ENCODE measurements around the gene NMB. TPM values are rescaled to one million over a fixed set of nuclear protein-coding genes. Genes with fewer than 3 reads are reported as not detected.

Gene NMB
- total and polyA plus RNA-seq, 8 donors = 2.0 to 5.3 (median 4.0) TPM; not detected in 4

DNA sequence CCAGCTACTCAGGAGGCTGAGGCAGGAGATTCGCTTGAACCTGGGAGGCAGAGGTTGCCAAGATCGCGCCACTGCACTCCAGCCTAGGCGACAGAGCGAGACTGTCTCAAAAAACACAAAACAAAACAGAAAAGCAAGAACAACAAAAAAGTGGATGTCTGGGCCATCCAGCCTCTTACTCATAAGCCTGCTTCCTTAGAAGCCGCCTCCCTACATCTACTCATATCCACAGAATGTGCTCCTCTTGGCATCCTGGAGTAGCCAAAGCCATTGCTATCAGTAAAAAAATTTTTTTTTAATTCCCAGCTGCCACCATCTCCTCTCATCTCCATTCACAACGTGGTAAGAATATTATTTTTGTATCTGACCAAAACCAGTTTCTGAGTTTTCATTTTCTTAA, 46.4 kb downstream of the NMB start:
- peaks cover 0 to 26% (median 22%) of the 10 kb centered on the region in 4 donors for H3K36me3 ChIP-seq
- H3K27ac ChIP-seq = no peak overlapping the region
- 90 to 98% (median 96%) methylated on average over 7 of the region's 7 CpGs for WGBS, 5 donors
- DNase-seq = no peak
- no peaks in the 10 kb centered on the region for H3K9me3 ChIP-seq
- H3K4me1 ChIP-seq = peaks cover 8 to 32% (median 15%) of the 10 kb centered on the region in 4 donors
- no peaks in the 10 kb centered on the region for H3K27me3 ChIP-seq
- no peak overlapping the region for H3K4me3 ChIP-seq
- intact Hi-C loops (cut with DNase I; ENCODE audit: low total_unique reads) = no loop called here
- TF ChIP-seq EP300 (IDR thresholded peaks at IDR 0.05) = no peak
- no peak for TF ChIP-seq CTCF (IDR thresholded peaks at IDR 0.05)

GRCh38 chr15:84609818-84610525, 48.0 kb downstream of the NMB start:
- 68 to 89% (median 74%) methylated on average over 11 of the region's 11 CpGs for WGBS, 5 donors
- H3K27ac ChIP-seq = no peak overlapping the region
- intact Hi-C loops (cut with DNase I; ENCODE audit: low total_unique reads) = no loop called here
- peaks cover 0 to 34% (median 24%) of the 10 kb centered on the region in 4 donors for H3K36me3 ChIP-seq
- no peak for DNase-seq
- no peaks in the 10 kb centered on the region for H3K9me3 ChIP-seq
- no peak overlapping the region for H3K4me3 ChIP-seq
- H3K27me3 ChIP-seq = no peaks in the 10 kb centered on the region
- H3K4me1 ChIP-seq = peaks cover 24 to 44% (median 27%) of the 10 kb centered on the region in 4 donors
- TF ChIP-seq POLR2AphosphoS5 (IDR thresholded peaks at IDR 0.05) (no peak), POLR2A (IDR thresholded peaks at IDR 0.05) (no peak), EP300 (IDR thresholded peaks at IDR 0.05) (no peak), CTCF (IDR thresholded peaks at IDR 0.05) (no peak)

DNA sequence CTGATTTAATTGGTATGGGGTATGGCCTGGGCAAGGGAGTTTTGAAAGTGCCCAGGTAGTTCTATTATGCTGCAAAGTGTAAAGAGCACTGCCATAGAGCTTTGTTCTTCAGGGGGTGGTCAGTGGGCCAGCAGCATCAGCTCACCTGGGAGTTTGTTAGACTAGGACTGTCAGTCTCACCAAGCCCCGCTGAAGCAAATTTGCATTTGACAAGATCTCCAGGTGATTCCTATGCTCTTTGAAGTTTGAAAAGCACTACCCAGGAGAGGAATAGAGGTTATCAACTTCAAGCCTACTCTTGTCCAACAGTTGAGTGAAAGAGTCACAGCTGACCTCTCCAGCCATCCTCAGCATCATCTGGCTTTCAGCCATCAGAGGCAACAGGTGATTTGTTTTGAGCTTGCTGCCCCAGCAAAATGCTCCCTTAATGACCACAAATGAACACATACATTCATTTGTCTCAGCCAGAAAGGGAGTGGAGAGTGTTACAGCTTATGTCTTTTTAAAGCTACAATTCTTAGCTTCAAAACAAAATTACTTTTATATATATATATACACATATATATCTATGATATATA, 49.2 kb downstream of the NMB start:
- TF ChIP-seq POLR2A (IDR thresholded peaks at IDR 0.05) = no peak
- TF ChIP-seq POLR2AphosphoS5 (IDR thresholded peaks at IDR 0.05) = no peak
- no peak for TF ChIP-seq EP300 (IDR thresholded peaks at IDR 0.05)
- no peak for TF ChIP-seq CTCF (IDR thresholded peaks at IDR 0.05)
- intact Hi-C loops (cut with DNase I; ENCODE audit: low total_unique reads) = no loop called here
- H3K4me1 ChIP-seq = peaks cover 25 to 56% (median 34%) of the 10 kb centered on the region in 4 donors
- DNase-seq = no peak
- no peaks in the 10 kb centered on the region for H3K9me3 ChIP-seq
- WGBS, 5 donors = 70 to 100% (median 71%) methylated on average over 1 of the region's 1 CpG
- no peak overlapping the region for H3K4me3 ChIP-seq
- no peak overlapping the region for H3K27ac ChIP-seq
- peaks cover 0 to 40% (median 31%) of the 10 kb centered on the region in 4 donors for H3K36me3 ChIP-seq
- H3K27me3 ChIP-seq = no peaks in the 10 kb centered on the region

DNA sequence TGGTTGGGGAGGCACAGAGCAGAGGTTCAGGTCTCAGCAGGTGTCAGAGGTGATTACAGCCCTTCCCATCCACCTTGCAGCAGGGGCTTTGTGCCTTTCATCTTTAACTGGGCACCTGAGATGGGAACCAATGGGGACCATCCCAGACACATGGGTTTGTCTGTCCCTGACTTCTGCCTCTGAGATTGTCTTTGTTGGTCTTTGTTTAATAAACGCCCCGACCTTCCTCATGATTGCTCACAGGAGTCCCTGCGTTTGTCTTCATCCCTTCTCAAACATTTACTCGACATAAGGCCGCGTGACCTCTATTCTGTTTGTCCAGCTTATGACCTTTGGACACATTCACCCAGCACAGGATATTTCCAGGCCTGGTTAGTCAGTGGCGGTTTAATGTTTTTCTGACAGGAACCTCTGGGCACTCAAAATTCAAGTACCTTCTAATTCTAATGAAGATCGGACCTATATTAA, 51.3 kb downstream of the NMB start:
- no peaks in the 10 kb centered on the region for H3K9me3 ChIP-seq
- H3K4me1 ChIP-seq = peaks cover 25 to 75% (median 49%) of the 10 kb centered on the region in 4 donors
- peak overlapping the region; percentile 45 to 63 (median 52) for H3K27ac ChIP-seq
- TF ChIP-seq POLR2AphosphoS5 (IDR thresholded peaks at IDR 0.05) (peak in 1 of 3 donors; percentile 52), CTCF (IDR thresholded peaks at IDR 0.05) (no peak)
- DNase-seq = peak; percentile 50 to 72
- H3K36me3 ChIP-seq = peaks cover 0 to 41% (median 34%) of the 10 kb centered on the region in 4 donors
- H3K27me3 ChIP-seq = no peaks in the 10 kb centered on the region
- H3K4me3 ChIP-seq = no peak overlapping the region
- intact Hi-C loops (cut with DNase I; ENCODE audit: low total_unique reads) = no loop called here
- WGBS, 5 donors = 26 to 58% (median 48%) methylated on average over 8 of the region's 8 CpGs

Measured in stomach (tissue), 9 donors.